ENCODE data around the gene GNPNAT1. TPM values are rescaled to one million over a fixed set of nuclear protein-coding genes. Genes with fewer than 3 reads are reported as not detected.

The GNPNAT1 gene
- 1 to 10 TPM; 5.9 to 9.3 TPM for total RNA-seq

GRCh38 chr14:52791223-52792096 is at the start of gene GNPNAT1:
GNPNAT1 (minus strand) TSS chr14:52791607; CDS start chr14:52784650, 6,957 bp downstream.
- Histone ChIP-seq H3K27ac (peak within 1 kb of the TSS; percentile 89 to 90), H3K9me3 (no peaks in the 10 kb centered on the region), H3K27me3 (no peaks in the 10 kb centered on the region), H3K4me3 (peak within 1 kb of the TSS; percentile 67 to 79), H3K4me1 (peaks cover 0 to 13% of the 10 kb centered on the region in 2 donors), H3K36me3 (no peaks in the 10 kb centered on the region)
- DNase-seq (ENCODE audit: low spot score): peak; percentile 87
- TF ChIP-seq CTCF (IDR thresholded peaks at IDR 0.05): no peak

DNA sequence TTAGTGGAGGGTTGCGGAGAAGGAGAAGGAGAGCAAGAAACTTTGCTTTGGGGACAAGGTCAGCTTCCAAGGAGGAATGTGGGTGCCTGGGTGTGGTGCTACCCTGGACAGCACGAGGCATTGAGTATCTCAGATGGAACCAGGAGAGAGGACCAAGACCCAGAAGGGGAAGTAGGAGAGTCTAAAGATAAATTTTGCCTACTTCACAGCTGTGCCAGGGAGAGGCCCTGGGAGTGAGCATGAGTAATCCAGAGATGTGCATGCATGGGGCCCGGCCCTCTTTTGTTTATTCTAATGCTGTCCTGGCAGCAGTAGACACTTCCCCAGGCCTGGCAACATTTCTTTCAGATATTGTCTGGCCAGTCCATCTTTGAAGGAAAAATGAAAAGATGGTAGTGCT is 49.5 kb upstream of the GNPNAT1 start:
- Histone ChIP-seq H3K27ac (no peak overlapping the region), H3K36me3 (no peaks in the 10 kb centered on the region), H3K4me1 (peaks cover 0 to 16% of the 10 kb centered on the region in 2 donors), H3K9me3 (no peaks in the 10 kb centered on the region), H3K4me3 (no peak overlapping the region), H3K27me3 (no peaks in the 10 kb centered on the region)
- peak; percentile 60 for DNase-seq (ENCODE audit: low spot score)
- TF ChIP-seq CTCF (IDR thresholded peaks at IDR 0.05): no peak

DNA sequence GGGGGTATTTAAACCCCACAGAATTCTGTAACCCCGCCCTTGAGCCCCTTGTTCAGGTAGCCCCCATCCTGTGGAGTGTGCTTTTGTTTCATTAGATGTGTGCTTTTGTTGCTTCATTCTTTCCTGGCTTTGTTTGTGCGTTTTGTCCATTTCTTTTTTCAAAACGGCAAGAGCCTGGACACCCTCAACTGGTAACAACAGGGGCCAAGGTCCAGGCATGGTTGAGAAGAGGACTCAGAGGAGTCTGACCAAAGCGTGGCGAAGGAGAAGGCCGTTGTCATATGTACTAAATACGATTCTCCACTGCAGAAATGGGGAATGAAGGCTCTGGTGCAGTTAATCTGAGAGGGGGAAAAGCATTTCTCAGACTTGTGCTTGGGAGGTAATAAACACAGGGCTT is 46.0 kb upstream of the GNPNAT1 start:
- TF ChIP-seq CTCF (IDR thresholded peaks at IDR 0.05): no peak
- no peak overlapping the region for H3K4me3 ChIP-seq

GRCh38 chr14:52836063-52836462 is 44.7 kb upstream of the GNPNAT1 start:
- DNase-seq (ENCODE audit: low spot score): no peak
- H3K27me3 ChIP-seq: no peaks in the 10 kb centered on the region
- H3K36me3 ChIP-seq: no peaks in the 10 kb centered on the region
- TF ChIP-seq CTCF (IDR thresholded peaks at IDR 0.05): no peak
- no peak overlapping the region for H3K4me3 ChIP-seq
- H3K4me1 ChIP-seq: no peaks in the 10 kb centered on the region
- no peak overlapping the region for H3K27ac ChIP-seq
- H3K9me3 ChIP-seq: no peaks in the 10 kb centered on the region

More for the DNA sequence above, 46.0 kb upstream of the GNPNAT1 start:
- no peak overlapping the region for H3K27ac ChIP-seq
- no peaks in the 10 kb centered on the region for H3K9me3 ChIP-seq
- no peaks in the 10 kb centered on the region for H3K27me3 ChIP-seq
- H3K4me1 ChIP-seq: no peaks in the 10 kb centered on the region
- no peak for DNase-seq (ENCODE audit: low spot score)
- H3K36me3 ChIP-seq: no peaks in the 10 kb centered on the region

DNA sequence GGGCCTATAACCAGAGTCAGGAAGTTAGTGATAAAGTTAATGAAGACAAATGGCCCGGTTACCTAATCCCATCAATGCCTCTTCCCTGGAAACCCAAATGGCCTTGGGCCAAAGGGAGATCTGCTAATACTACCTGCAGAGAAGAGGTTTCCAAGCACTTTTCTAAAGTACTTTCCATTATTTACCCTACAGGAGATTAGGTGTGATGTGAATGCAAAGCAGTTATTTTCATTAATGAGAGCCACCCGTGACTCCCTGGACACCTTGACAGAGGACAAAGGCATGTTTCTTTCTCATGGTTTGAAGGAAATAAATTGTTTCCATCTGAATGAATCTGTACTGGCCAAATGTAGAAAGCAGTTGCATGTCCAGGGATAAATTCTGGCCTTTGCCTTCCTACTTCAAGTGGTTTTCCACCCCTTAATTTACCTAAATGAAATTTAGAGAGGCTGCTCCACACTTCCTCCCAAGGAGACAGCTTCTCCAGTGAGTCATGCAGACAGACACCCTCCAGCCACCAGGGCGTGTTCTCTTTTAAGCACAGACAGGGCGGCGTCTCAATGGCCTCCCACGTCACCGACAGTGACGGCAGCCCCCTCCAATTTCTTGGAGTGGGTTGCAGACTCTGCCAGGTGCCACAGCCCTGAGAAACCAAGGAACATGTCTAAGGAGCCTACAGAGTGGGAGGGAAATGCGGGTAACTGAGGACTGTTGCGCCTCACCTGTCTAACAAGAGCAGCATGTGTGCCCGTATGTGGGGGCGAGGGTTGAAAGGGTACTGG is 43.9 kb upstream of the GNPNAT1 start:
- DNase-seq (ENCODE audit: low spot score): no peak
- H3K9me3 ChIP-seq: no peaks in the 10 kb centered on the region
- no peak overlapping the region for H3K27ac ChIP-seq
- no peaks in the 10 kb centered on the region for H3K36me3 ChIP-seq
- TF ChIP-seq CTCF (IDR thresholded peaks at IDR 0.05): no peak
- H3K4me1 ChIP-seq: no peaks in the 10 kb centered on the region
- H3K27me3 ChIP-seq: no peaks in the 10 kb centered on the region
- no peak overlapping the region for H3K4me3 ChIP-seq

Measured in right atrium auricular region (tissue), 2 donors.